Muscle of arm (tissue), 12 donors: ENCODE results near the gene SNRNP200. TPM values are rescaled to one million over a fixed set of nuclear protein-coding genes. Genes with fewer than 3 reads are reported as not detected.

Experiments used
- DNase-seq: peaks from one replicate; pipeline ENCODE4 v3.0.0-alpha.2; 2013
- polyA plus RNA-seq, 12 donors: library from polyadenylated mRNA; unstranded; fragments of 120-200 nt; gene quantifications; one replicate each; pipeline ENCODE4 v1.2.1, GENCODE V29; 2013; ENCODE audit not compliant: insufficient read length in 12 of 12

SNRNP200 gene
- polyA plus RNA-seq, 12 donors: 78.7 to 118 (median 91.1) TPM; not detected in 1

- no peak for DNase-seq
Observed at GRCh38 chr2:96254571-96254970, 50.8 kb downstream of the SNRNP200 start.

GRCh38 chr2:96253006-96253405 is 52.3 kb downstream of the SNRNP200 start:
- DNase-seq: no peak

DNA sequence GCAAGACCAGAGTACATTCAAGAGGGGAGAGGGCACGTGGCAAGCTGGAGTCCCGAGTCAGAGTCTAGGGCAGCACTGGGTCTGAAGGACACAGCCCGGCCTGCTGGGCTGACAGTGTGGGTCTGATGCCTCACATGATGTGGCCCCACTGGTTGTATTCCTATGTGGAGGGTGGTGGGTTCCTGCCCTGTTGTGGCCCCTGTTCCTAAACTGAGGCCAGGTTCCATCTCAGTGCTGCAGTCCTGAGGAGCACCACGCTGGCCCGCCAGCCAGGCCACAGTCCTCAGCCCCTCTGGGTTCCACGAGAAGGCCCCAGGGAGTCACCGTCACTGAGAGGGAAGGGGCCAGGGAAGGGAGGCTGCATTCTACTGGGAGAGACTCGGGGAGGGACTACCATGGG is 52.8 kb downstream of the SNRNP200 start:
- no peak for DNase-seq

DNA sequence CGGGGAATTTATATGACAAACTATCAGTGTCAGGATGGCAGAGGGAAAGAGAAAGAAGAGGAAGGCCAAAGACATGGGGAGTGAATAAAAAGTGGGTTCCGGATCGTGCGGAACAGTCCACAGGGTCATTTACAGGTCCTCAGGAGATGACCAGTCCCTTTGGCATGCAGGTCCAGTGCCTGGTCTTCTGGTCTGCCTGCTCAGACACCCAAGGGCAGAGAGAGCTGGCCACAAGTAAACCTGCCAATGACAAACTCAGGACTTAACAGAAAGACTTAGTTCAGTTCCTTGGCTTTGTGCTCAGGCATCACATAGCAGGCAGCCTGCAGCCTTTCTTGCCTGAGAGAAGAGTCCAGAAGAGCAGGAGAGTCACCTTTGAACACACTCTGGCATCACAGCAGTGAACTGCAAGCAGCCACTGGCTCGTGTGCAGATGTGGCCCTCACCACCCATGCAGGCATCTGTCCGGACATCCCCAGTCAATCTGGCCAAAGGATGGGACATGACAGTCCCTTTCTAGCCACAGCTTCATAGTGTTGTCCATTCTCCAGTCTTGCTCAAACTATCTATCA is 53.5 kb downstream of the SNRNP200 start:
- no peak for DNase-seq

GRCh38 chr2:96250188-96250587 is 55.2 kb downstream of the SNRNP200 start:
- DNase-seq: no peak

DNA sequence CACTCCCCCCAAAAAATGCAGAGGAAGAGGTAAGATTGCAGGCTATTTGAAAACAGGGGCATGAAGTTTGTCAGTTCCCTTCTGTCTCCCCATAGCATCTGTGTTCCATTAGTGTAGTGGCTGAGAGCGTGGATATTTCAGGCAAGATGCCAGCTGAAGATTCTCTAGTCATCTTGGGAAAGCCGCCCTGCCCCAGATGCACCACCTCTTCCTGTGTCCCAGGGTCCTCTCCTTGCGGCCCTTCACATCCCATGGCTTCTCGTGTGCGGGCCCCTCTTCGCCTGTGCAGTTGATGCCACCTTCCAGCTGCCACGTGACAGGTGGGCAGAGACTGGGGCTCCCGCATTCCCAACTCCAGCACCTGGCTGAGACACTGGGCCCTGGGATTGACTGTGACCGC is 55.7 kb downstream of the SNRNP200 start:
- DNase-seq: peak; percentile 74

DNA sequence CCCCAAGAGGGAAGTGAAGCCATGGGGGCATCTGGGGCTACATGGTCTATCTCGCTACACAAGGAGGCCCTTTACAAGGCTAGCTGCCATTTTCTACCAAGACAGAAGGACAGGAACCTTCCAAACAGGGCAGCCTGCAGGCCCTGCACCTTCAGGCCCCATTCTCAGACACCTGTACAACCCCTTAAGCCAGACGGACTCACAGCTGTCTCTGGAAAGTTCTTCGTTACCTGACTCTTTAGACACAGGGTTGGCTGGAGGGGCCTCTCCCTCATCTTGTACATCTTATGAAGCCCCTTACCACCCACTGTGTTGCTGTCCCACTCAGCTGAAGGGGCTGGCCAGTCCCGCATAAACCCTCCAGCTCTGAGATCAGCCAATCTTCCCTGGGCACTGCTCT is 56.7 kb downstream of the SNRNP200 start:
- DNase-seq: no peak

- DNase-seq: no peak
Observed at GRCh38 chr2:96247896-96248295, 57.5 kb downstream of the SNRNP200 start.

DNA sequence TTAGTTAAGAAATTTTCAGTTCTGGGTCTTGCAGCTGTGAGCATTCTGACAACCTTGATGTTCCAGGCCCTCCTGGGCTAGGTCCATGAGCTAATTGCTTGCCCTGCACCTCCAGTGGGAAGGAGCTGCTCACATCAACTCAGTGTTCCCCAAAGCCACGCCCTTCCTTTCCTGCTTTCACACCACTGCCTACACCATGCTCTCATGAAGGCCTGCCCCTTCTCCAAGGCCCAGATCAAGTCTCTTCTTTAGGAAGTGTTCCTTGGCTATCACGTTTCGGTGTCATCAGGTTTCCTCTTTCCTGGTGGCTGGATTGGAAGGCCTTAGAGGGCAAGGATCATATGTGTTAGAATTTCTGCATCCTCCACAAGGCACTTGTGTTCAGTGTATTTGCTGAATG is 58.3 kb downstream of the SNRNP200 start:
- DNase-seq: no peak

- no peak for DNase-seq
Observed at GRCh38 chr2:96245609-96246390, 59.5 kb downstream of the SNRNP200 start.

GRCh38 chr2:96243843-96244242 is 61.5 kb downstream of the SNRNP200 start:
- no peak for DNase-seq

DNA sequence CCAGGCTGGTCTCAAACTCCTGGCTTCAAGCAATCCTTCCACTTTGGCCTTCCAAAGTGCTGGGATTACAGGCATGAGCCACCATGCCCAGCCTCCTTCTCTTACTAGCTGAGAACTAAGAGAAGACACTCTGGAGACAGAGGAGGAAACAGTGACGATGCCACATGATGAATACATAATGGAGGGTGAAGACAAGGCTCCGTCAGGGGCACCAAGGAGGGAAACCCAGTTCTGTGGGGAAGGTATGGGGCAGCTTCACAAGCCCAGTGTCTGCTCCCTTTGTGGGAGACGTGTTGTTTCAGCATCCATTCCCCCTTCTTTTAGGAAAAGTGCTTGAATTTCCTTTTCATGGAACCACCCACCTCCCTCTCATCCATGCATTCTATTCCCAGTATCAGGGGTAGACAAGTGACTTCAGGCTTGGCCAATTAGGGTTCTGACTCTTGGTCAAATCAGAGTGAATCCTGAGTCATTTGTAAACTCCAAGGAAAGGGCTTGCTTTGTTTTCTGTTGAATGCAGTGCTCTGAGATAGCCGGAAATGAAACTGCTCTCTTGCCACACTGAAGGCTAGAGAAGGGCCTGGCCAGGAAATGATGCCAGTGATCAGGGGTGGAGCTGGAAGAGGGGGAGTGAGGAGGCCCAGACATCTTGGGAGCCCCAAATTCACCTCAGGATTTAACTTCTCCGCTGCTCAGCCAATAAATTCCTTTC is 63.3 kb downstream of the SNRNP200 start:
- DNase-seq: no peak

- DNase-seq: no peak
Observed at GRCh38 chr2:96241227-96241626, 64.1 kb downstream of the SNRNP200 start.

- no peak for DNase-seq
Observed at GRCh38 chr2:96240341-96241038, 64.9 kb downstream of the SNRNP200 start.

GRCh38 chr2:96239745-96240264 is 65.5 kb downstream of the SNRNP200 start:
- no peak for DNase-seq

DNA sequence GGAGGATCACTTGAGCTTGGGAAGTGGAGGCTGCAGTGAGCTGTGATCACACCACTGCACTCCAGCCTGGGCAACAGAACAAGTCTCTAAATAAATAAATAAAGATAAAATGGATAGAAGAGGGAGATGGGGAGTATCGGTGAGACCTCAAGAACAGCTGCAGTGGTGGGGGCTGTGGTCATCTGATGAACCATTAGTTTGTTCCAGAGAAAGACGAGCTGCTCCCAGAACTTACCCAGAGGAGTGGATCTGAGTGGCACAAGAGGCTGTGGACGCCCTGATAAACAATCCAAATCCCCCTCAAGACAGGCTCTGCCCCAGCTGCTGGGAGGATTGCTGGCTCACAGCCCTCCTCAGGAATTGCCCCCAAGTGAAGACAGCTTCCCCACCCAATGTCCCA is 66.3 kb downstream of the SNRNP200 start:
- no peak for DNase-seq

DNA sequence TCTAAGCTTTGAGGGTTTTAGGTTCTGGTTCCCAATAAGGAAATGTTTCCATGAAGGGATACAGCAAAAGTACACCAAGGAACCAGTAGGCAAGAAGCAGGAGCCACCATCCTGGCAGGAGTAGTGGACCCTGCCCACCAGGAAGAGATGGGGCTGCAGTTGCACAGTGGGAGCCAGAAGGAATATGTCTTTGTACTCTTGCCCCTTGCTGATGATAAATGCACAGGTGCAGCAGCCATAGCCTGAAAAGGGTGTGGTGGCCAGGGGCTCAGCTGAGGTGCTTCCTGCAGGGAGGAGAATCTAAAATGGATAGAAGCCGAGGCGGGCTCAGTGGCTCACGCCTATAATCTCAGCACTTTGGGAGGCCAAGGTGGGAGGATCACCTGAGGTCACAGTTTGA is 67.1 kb downstream of the SNRNP200 start:
- DNase-seq: no peak

GRCh38 chr2:96236882-96237281 is 68.5 kb downstream of the SNRNP200 start:
- no peak for DNase-seq

GRCh38 chr2:96233880-96234316 is 71.4 kb downstream of the SNRNP200 start:
- DNase-seq: no peak

DNA sequence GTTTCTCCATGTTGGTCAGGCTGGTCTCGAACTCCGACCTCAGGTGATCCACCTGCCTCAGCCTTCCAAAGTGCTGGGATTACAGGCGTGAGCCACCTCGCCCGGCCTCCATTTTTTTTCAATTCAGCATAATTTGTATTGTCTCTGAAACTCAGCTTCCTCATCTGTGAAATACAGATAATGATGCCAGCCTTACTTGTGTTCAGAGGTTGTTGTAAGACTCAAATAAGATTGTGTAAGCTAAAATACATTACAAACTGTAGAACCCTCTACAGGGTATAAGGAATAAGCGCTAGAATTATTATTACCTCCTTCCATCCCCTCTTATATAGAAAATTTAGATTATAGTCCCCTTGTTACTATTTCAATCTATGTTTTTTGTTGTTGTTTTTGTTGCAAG is 71.9 kb downstream of the SNRNP200 start:
- no peak for DNase-seq

DNA sequence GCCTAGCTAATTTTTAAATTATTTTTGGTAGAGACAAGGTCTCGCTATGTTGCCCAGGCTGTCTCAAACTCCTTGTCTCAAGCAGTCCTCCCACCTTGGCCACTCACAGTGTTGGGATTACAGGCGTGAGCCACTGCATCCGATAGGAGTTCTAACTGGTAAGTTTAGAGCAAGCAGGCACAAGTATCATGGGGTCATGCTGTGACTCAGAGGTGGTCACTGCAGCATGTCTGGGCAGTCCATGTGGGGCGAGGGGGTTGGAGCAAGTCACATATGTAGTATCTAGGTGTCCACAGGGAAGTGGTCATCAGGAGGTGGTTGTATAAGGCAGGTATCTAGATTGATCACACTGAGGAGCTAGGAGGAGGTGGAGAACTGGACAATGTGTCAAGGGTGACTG is 74.0 kb downstream of the SNRNP200 start:
- no peak for DNase-seq

DNA sequence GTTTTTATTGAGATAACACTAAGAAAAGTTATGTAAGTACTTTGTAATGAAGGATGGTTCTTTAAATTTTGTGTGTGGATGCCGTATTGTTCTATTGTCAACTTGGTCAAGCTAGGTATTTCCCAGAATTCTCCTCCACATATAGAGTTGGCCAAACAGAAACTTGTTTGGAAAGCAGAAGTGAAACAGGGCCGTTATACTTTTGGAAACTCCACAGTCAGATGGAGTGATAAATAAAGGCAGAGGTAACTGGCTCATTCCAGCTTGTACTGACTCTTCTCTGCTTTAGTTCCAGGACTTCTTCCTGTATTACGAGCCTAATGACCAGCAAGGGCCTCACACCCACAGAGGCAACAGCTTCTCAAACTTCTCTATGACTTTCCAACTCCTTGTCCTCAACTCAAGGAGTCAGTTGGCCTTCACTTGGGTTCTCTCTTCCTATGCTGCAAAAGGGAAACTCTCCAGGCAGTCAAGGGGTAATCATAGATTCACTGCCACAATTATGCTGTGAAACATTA is 80.3 kb downstream of the SNRNP200 start:
- DNase-seq: no peak
